PFSK-1 (cell line): ENCODE data around the gene COL24A1.

Source experiments
- FOXP2 ChIP-seq: optimal IDR thresholded peaks from 2 replicates; pipeline ENCODE3; 2011; ENCODE audit warnings: borderline replicate concordance, control low read depth, inconsistent platforms; ENCODE audit not compliant: insufficient read depth; ENCODE audit errors: extremely low read length, extremely low read depth
- POLR2AphosphoS5 ChIP-seq: IDR thresholded peaks from 2 replicates; pipeline ENCODE4 v1.6.1; 2012; ENCODE audit warnings: low read depth, mild to moderate bottlenecking, control low read depth, low read length, moderate library complexity
- REST ChIP-seq, 2 experiments: IDR thresholded peaks; 2 replicates each; pipeline versions ENCODE4 v1.6.1 to v1.8.0; 2011 to 2012; ENCODE audit warnings: low read depth in 2 of 2, low read length in 2 of 2, control low read depth in 1 of 2, inconsistent platforms in 1 of 2, mild to moderate bottlenecking in 1 of 2, moderate library complexity in 1 of 2; ENCODE audit not compliant: insufficient read depth in 1 of 2
- SIN3A ChIP-seq: IDR thresholded peaks from 2 replicates; pipeline ENCODE4 v1.6.1; 2012; ENCODE audit warnings: mild to moderate bottlenecking, low read length, moderate library complexity, borderline replicate concordance; ENCODE audit not compliant: insufficient read depth
- TAF1 ChIP-seq: IDR thresholded peaks from 2 replicates; pipeline ENCODE4 v1.6.1; 2012; ENCODE audit warnings: low read length, control low read depth, borderline replicate concordance; ENCODE audit not compliant: insufficient read depth

COL24A1 gene

GRCh38 chr1:86089765-86090164 lies 66.8 kb downstream of the COL24A1 start:
- TF ChIP-seq TAF1 (no peak), FOXP2 (no peak)

- TF ChIP-seq POLR2AphosphoS5, result no peak
- TF ChIP-seq TAF1, result no peak
- no peak for TF ChIP-seq REST (IDR thresholded peaks at IDR 0.05; ENCODE audit: insufficient read depth in 1 of 2, low read depth in 2 of 2, low read length in 2 of 2)
- no peak for TF ChIP-seq FOXP2
- TF ChIP-seq SIN3A, result no peak
These were observed 70.7 kb downstream of the COL24A1 start for GRCh38 chr1:86085741-86086409.

GRCh38 chr1:86084998-86085397 lies 71.6 kb downstream of the COL24A1 start:
- TF ChIP-seq SIN3A (no peak), REST (IDR thresholded peaks at IDR 0.05; ENCODE audit: insufficient read depth in 1 of 2, low read depth in 2 of 2, low read length in 2 of 2) (no peak), FOXP2 (no peak), POLR2AphosphoS5 (no peak), TAF1 (no peak)

- no peak for TF ChIP-seq FOXP2
- TF ChIP-seq REST (IDR thresholded peaks at IDR 0.05; ENCODE audit: insufficient read depth in 1 of 2, low read depth in 2 of 2, low read length in 2 of 2), result no peak
- no peak for TF ChIP-seq TAF1
- no peak for TF ChIP-seq POLR2AphosphoS5
- TF ChIP-seq SIN3A, result no peak
These were observed 74.4 kb downstream of the COL24A1 start for GRCh38 chr1:86082183-86082582.

GRCh38 chr1:86069757-86070145 lies 86.8 kb downstream of the COL24A1 start:
- no peak for TF ChIP-seq POLR2AphosphoS5
- TF ChIP-seq TAF1, result no peak
- TF ChIP-seq FOXP2, result no peak
- no peak for TF ChIP-seq SIN3A
- no peak for TF ChIP-seq REST (IDR thresholded peaks at IDR 0.05; ENCODE audit: insufficient read depth in 1 of 2, low read depth in 2 of 2, low read length in 2 of 2)
